Neural progenitor cell (in vitro differentiated cells): ENCODE measurements around the gene GDPD4.

ENCODE experiments used
- CTCF ChIP-seq: fragments of 200-600 bp; sonication (generic); IDR thresholded peaks from 2 replicates; pipeline ENCODE4 v1.5.1; 2017; ENCODE audit warnings: antibody characterized with exemption, mild to moderate bottlenecking
- EZH2 ChIP-seq: fragments of 200-600 bp; sonication (generic); IDR thresholded peaks from 2 replicates; pipeline ENCODE4 v1.6.1; 2017; ENCODE audit warnings: antibody characterized with exemption, mild to moderate bottlenecking, moderate library complexity
- EZH2phosphoT487 ChIP-seq: fragments of 200-600 bp; sonication (generic); IDR thresholded peaks from 2 replicates; pipeline ENCODE4 v1.6.1; 2017; ENCODE audit warnings: antibody characterized with exemption

- no peak for TF ChIP-seq CTCF
- no peak for TF ChIP-seq EZH2phosphoT487
- TF ChIP-seq EZH2 = no peak
Measured at GRCh38 chr11:77267962-77268361, 33.5 kb downstream of the GDPD4 start.
